Hypothalamus (tissue), 51 donors: ENCODE data around the gene KCNMA1.
"Not testable (repeated sequence)": the region's sequence is repeated elsewhere in the genome, so short reads cannot be mapped to it uniquely, and the experiment has no call there.

Experiments
- DNase-seq, 51 donors: peaks; one replicate each; lab custom pipeline; 2025; lab: John Stamatoyannopoulos, UW

Gene KCNMA1

GRCh38 chr10:77589703-77590102, 47.9 kb downstream of the KCNMA1 start:
- DNase-seq, result not testable (repeated sequence)

GRCh38 chr10:77588886-77589285, 48.7 kb downstream of the KCNMA1 start:
- no peak for DNase-seq

GRCh38 chr10:77587416-77587790, 50.2 kb downstream of the KCNMA1 start:
- no peak for DNase-seq

GRCh38 chr10:77586719-77587415, 50.7 kb downstream of the KCNMA1 start:
- peak in 7 of 51 donors; percentile 13 to 30 (median 15) for DNase-seq

- no peak for DNase-seq
These were observed 52.7 kb downstream of the KCNMA1 start for GRCh38 chr10:77584938-77585337.

GRCh38 chr10:77583527-77583926, 54.1 kb downstream of the KCNMA1 start:
- no peak for DNase-seq

GRCh38 chr10:77582710-77583115, 54.9 kb downstream of the KCNMA1 start:
- DNase-seq, result peak in 1 of 51 donors; percentile 44

GRCh38 chr10:77581738-77582137, 55.9 kb downstream of the KCNMA1 start:
- DNase-seq, result no peak

GRCh38 chr10:77580482-77580881, 57.1 kb downstream of the KCNMA1 start:
- no peak for DNase-seq

GRCh38 chr10:77578583-77579227, 58.9 kb downstream of the KCNMA1 start:
- no peak for DNase-seq

GRCh38 chr10:77577666-77578229, 59.9 kb downstream of the KCNMA1 start:
- DNase-seq, result no peak

- peak in 1 of 51 donors; percentile 16 for DNase-seq
These were observed 61.1 kb downstream of the KCNMA1 start for GRCh38 chr10:77576444-77577032.

- DNase-seq, result no peak
These were observed 61.6 kb downstream of the KCNMA1 start for GRCh38 chr10:77576007-77576367.

GRCh38 chr10:77575271-77576006, 62.2 kb downstream of the KCNMA1 start:
- DNase-seq, result no peak

GRCh38 chr10:77574438-77574837, 63.2 kb downstream of the KCNMA1 start:
- no peak for DNase-seq

- not testable (repeated sequence) for DNase-seq
These were observed 65.1 kb downstream of the KCNMA1 start for GRCh38 chr10:77572520-77572919.

- no peak for DNase-seq
These were observed 66.1 kb downstream of the KCNMA1 start for GRCh38 chr10:77571490-77571889.

- no peak for DNase-seq
These were observed 70.6 kb downstream of the KCNMA1 start for GRCh38 chr10:77566914-77567566.

GRCh38 chr10:77566236-77566635, 71.4 kb downstream of the KCNMA1 start:
- no peak for DNase-seq

- DNase-seq, result no peak
These were observed 72.0 kb downstream of the KCNMA1 start for GRCh38 chr10:77565590-77566023.
